ENCODE data around the gene OR13C4.
"Not testable (repeated sequence)": the region's sequence is repeated elsewhere in the genome, so short reads cannot be mapped to it uniquely, and the experiment has no call there.

OR13C4 gene

GRCh38 chr9:104527109-104527508 is at the start of gene OR13C4:
Gene OR13C4 (minus strand): TSS chr9:104527209. CDS start chr9:104527209, 0 bp downstream.
- no peak for DNase-seq

GRCh38 chr9:104575456-104575855 is 48.4 kb upstream of the OR13C4 start:
- DNase-seq: no peak

GRCh38 chr9:104572612-104573011 is 45.6 kb upstream of the OR13C4 start:
- no peak for DNase-seq

GRCh38 chr9:104568868-104569267 is 41.9 kb upstream of the OR13C4 start, which contains the start of gene OR13C8:
Gene OR13C8 (plus strand): TSS chr9:104569168. CDS start chr9:104569168, 0 bp downstream.
- no peak for DNase-seq

GRCh38 chr9:104564358-104564757 is 37.3 kb upstream of the OR13C4 start:
- no peak for DNase-seq

- DNase-seq: no peak
Observed at GRCh38 chr9:104556830-104557634, 30.0 kb upstream of the OR13C4 start.

- DNase-seq: no peak
Observed at GRCh38 chr9:104555521-104555920, 28.5 kb upstream of the OR13C4 start.

GRCh38 chr9:104553261-104553660 is 26.3 kb upstream of the OR13C4 start:
- no peak for DNase-seq

- DNase-seq: no peak
Observed at GRCh38 chr9:104544644-104545043, 17.6 kb upstream of the OR13C4 start.

- DNase-seq: no peak
Observed at GRCh38 chr9:104539275-104539674, 12.3 kb upstream of the OR13C4 start.

GRCh38 chr9:104536756-104537155 is 9.7 kb upstream of the OR13C4 start, which contains the start of gene OR13C3:
Gene OR13C3 (minus strand): TSS chr9:104536856. CDS start chr9:104536723, 133 bp downstream.
- DNase-seq: no peak

GRCh38 chr9:104520241-104520640 is 6.8 kb downstream of the OR13C4 start:
- not testable (repeated sequence) for DNase-seq

- no peak for DNase-seq
Observed at GRCh38 chr9:104514901-104515300, 12.1 kb downstream of the OR13C4 start.

GRCh38 chr9:104506565-104506964 is 20.4 kb downstream of the OR13C4 start:
- no peak for DNase-seq

- DNase-seq: no peak
Observed at GRCh38 chr9:104503963-104504362, 23.0 kb downstream of the OR13C4 start, which contains the start of gene OR13F1. Gene OR13F1 (plus strand): TSS chr9:104504263. CDS start chr9:104504263, 0 bp downstream.

GRCh38 chr9:104503440-104503839 is 23.6 kb downstream of the OR13C4 start:
- DNase-seq: no peak

GRCh38 chr9:104494808-104495207 is 32.2 kb downstream of the OR13C4 start:
- DNase-seq: no peak

GRCh38 chr9:104485014-104485413 is 42.0 kb downstream of the OR13C4 start:
- no peak for DNase-seq

- no peak for DNase-seq
Observed at GRCh38 chr9:104482921-104483570, 44.0 kb downstream of the OR13C4 start.

All from NCI-H774 (cell line).